IgD-negative memory B cell (primary cell): Measurements from ENCODE around the gene FMR1. TPM values are rescaled to one million over a fixed set of nuclear protein-coding genes. Genes with fewer than 3 reads are reported as not detected.

Source experiments
- H3K27ac Mint-ChIP-seq, 3 donors: one replicate each; pipeline ENCODE4 v1.8.0; 2020 to 2022; ENCODE audit warnings: mild to moderate bottlenecking in 3 of 3, mixed read lengths in 3 of 3, moderate library complexity in 1 of 3
- H3K27me3 Mint-ChIP-seq: one replicate; pipeline ENCODE4 v1.8.0; 2021; ENCODE audit warnings: mixed read lengths
- H3K36me3 Mint-ChIP-seq: one replicate; pipeline ENCODE4 v1.8.0; 2020; ENCODE audit warnings: mild to moderate bottlenecking, mixed read lengths
- H3K4me1 Mint-ChIP-seq, 3 donors: one replicate each; pipeline ENCODE4 v1.8.0; 2020 to 2022; ENCODE audit warnings: mixed read lengths in 3 of 3, mild to moderate bottlenecking in 1 of 3
- H3K4me3 Mint-ChIP-seq, 4 donors: one replicate each; pipeline ENCODE4 v1.8.0; 2020 to 2022; ENCODE audit warnings: mild to moderate bottlenecking in 4 of 4, mixed read lengths in 4 of 4, moderate library complexity in 3 of 4
- H3K9me3 Mint-ChIP-seq, 3 donors: one replicate each; pipeline ENCODE4 v1.8.0; 2020 to 2021; ENCODE audit warnings: mixed read lengths in 3 of 3, mild to moderate bottlenecking in 1 of 3
- polyA plus RNA-seq: library from polyadenylated mRNA; unstranded; fragments of 300-500 nt; fragmentation: Illumina TruSeq; gene quantifications from one replicate; pipeline ENCODE4 v1.2.3, GENCODE V29; 2021

Gene FMR1
- polyA plus RNA-seq, 1 donor from 2014 or later = 3.5 TPM

- H3K9me3 Mint-ChIP-seq = no peaks in the 10 kb centered on the region
- H3K36me3 Mint-ChIP-seq = no peaks in the 10 kb centered on the region
- H3K27me3 Mint-ChIP-seq = no peaks in the 10 kb centered on the region
- no peaks in the 10 kb centered on the region for H3K4me1 Mint-ChIP-seq
- H3K27ac Mint-ChIP-seq = no peak overlapping the region
- no peak overlapping the region for H3K4me3 Mint-ChIP-seq
Measured at GRCh38 chrX:147935156-147935758, 23.5 kb downstream of the FMR1 start.

- H3K36me3 Mint-ChIP-seq = peaks cover 2% of the 10 kb centered on the region
Measured at GRCh38 chrX:147945286-147945685, 33.6 kb downstream of the FMR1 start.

GRCh38 chrX:147948531-147948930 lies 36.8 kb downstream of the FMR1 start:
- H3K27ac Mint-ChIP-seq = no peak overlapping the region
- H3K4me3 Mint-ChIP-seq = no peak overlapping the region
- H3K36me3 Mint-ChIP-seq = no peaks in the 10 kb centered on the region
- no peaks in the 10 kb centered on the region for H3K4me1 Mint-ChIP-seq
- H3K27me3 Mint-ChIP-seq = no peaks in the 10 kb centered on the region
- H3K9me3 Mint-ChIP-seq = no peaks in the 10 kb centered on the region

More at GRCh38 chrX:147945286-147945685, 33.6 kb downstream of the FMR1 start:
- Mint-ChIP-seq H3K4me3 (no peak overlapping the region), H3K4me1 (no peaks in the 10 kb centered on the region), H3K27me3 (no peaks in the 10 kb centered on the region), H3K9me3 (no peaks in the 10 kb centered on the region), H3K27ac (no peak overlapping the region)

GRCh38 chrX:147950352-147950751 lies 38.6 kb downstream of the FMR1 start:
- no peak overlapping the region for H3K4me3 Mint-ChIP-seq
- H3K4me1 Mint-ChIP-seq = no peaks in the 10 kb centered on the region
- H3K36me3 Mint-ChIP-seq = no peaks in the 10 kb centered on the region
- no peak overlapping the region for H3K27ac Mint-ChIP-seq
- H3K27me3 Mint-ChIP-seq = no peaks in the 10 kb centered on the region
- no peaks in the 10 kb centered on the region for H3K9me3 Mint-ChIP-seq

- H3K4me1 Mint-ChIP-seq = no peaks in the 10 kb centered on the region
Measured at GRCh38 chrX:147953976-147954375, 42.3 kb downstream of the FMR1 start.

DNA sequence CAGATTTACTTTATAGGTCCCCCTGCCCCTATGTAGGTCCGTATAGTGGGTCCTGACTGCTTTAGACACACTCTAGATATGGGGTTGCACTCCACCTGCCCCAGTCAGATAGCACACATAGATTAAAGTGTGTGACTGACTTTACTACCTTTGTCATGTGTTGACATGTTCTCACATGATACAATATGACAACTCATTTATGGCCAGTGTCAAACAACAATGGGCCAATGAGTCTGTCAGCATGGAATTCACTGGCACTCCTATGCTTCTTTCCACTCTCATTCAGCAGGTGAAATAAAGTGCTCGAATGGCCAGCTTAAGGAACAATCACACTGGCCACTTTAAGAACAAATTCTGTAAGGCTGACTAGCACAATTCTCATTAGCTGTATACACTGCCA lies 45.6 kb downstream of the FMR1 start:
- Mint-ChIP-seq H3K4me1 (no peaks in the 10 kb centered on the region), H3K27me3 (peaks cover 5% of the 10 kb centered on the region), H3K9me3 (peaks cover 0 to 4% (median 0%) of the 10 kb centered on the region in 3 donors)

More at GRCh38 chrX:147953976-147954375, 42.3 kb downstream of the FMR1 start:
- Mint-ChIP-seq H3K27me3 (no peaks in the 10 kb centered on the region), H3K9me3 (no peaks in the 10 kb centered on the region), H3K4me3 (no peak overlapping the region), H3K36me3 (no peaks in the 10 kb centered on the region), H3K27ac (no peak overlapping the region)

GRCh38 chrX:147958291-147958690 lies 46.6 kb downstream of the FMR1 start:
- Mint-ChIP-seq H3K4me1 (no peaks in the 10 kb centered on the region), H3K36me3 (peaks cover 2% of the 10 kb centered on the region), H3K4me3 (no peak overlapping the region), H3K27ac (no peak overlapping the region), H3K27me3 (peaks cover 7% of the 10 kb centered on the region), H3K9me3 (peaks cover 0 to 4% (median 0%) of the 10 kb centered on the region in 3 donors)

More for the DNA sequence above, 45.6 kb downstream of the FMR1 start:
- H3K4me3 Mint-ChIP-seq = no peak overlapping the region
- no peak overlapping the region for H3K27ac Mint-ChIP-seq
- H3K36me3 Mint-ChIP-seq = peaks cover 2% of the 10 kb centered on the region

- H3K9me3 Mint-ChIP-seq = peaks cover 0 to 4% (median 0%) of the 10 kb centered on the region in 3 donors
- peaks cover 0 to 2% (median 0%) of the 10 kb centered on the region in 3 donors for H3K4me1 Mint-ChIP-seq
- no peak overlapping the region for H3K4me3 Mint-ChIP-seq
- H3K27me3 Mint-ChIP-seq = peaks cover 7% of the 10 kb centered on the region
- H3K36me3 Mint-ChIP-seq = peaks cover 2% of the 10 kb centered on the region
- H3K27ac Mint-ChIP-seq = no peak overlapping the region
Measured at GRCh38 chrX:147960722-147961121, 49.0 kb downstream of the FMR1 start.

DNA sequence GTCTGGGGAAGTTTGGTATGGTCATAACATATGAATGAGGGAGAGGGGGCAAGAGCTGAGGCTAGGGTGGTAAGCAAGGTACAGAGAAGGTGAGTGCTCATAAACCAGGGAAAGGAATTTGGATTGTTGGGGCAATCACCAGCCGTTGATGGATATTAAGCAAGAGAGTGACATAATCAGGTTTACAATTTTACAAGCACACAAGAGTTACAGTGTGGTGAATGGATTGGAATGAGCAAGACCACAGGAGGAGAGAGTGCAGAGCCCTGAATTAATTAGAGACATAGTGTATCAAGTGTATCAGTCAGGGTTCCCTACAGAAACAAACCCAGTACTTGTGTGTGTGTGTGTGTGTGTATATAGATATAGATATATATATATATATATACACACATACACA lies 50.8 kb downstream of the FMR1 start:
- H3K27me3 Mint-ChIP-seq = peaks cover 7% of the 10 kb centered on the region
- peaks cover 0 to 2% (median 0%) of the 10 kb centered on the region in 3 donors for H3K4me1 Mint-ChIP-seq
- no peak overlapping the region for H3K4me3 Mint-ChIP-seq
- H3K27ac Mint-ChIP-seq = no peak overlapping the region
- H3K36me3 Mint-ChIP-seq = peaks cover 2% of the 10 kb centered on the region
- H3K9me3 Mint-ChIP-seq = peaks cover 0 to 4% (median 0%) of the 10 kb centered on the region in 3 donors

GRCh38 chrX:147978931-147979330 lies 67.2 kb downstream of the FMR1 start:
- no peaks in the 10 kb centered on the region for H3K27me3 Mint-ChIP-seq
- H3K4me1 Mint-ChIP-seq = peaks cover 0 to 1% (median 0%) of the 10 kb centered on the region in 3 donors
- H3K36me3 Mint-ChIP-seq = no peaks in the 10 kb centered on the region
- H3K9me3 Mint-ChIP-seq = peaks cover 3 to 8% (median 4%) of the 10 kb centered on the region in 3 donors
- H3K27ac Mint-ChIP-seq = no peak overlapping the region
- no peak overlapping the region for H3K4me3 Mint-ChIP-seq

GRCh38 chrX:147981038-147981752 lies 69.5 kb downstream of the FMR1 start, which contains the start of gene FMR1NB:
FMR1NB (plus strand) TSS chrX:147981337; CDS start chrX:147981403, 66 bp downstream.
- peaks cover 0 to 1% (median 0%) of the 10 kb centered on the region in 3 donors for H3K4me1 Mint-ChIP-seq
- H3K9me3 Mint-ChIP-seq = peaks cover 0 to 8% (median 5%) of the 10 kb centered on the region in 3 donors
- H3K27me3 Mint-ChIP-seq = no peaks in the 10 kb centered on the region
- no peaks in the 10 kb centered on the region for H3K36me3 Mint-ChIP-seq
- H3K4me3 Mint-ChIP-seq = no peak within 1 kb of the TSS
- H3K27ac Mint-ChIP-seq = no peak within 1 kb of the TSS

Other genes starting within 250 kb of the FMR1 start
- not detected for gene FMR1NB, start 69.4 kb downstream of the FMR1 start, polyA plus RNA-seq